ENCODE measurements around the gene VPREB3. TPM values are rescaled to one million over a fixed set of nuclear protein-coding genes. Genes with fewer than 3 reads are reported as not detected.

VPREB3 gene
- total and polyA plus RNA-seq, 8 donors: 0.78 to 0.80 TPM; not detected in 6

GRCh38 chr22:23779731-23780130 is 25.5 kb upstream of the VPREB3 start:
- intact Hi-C loops (cut with DNase I): no loop called here
- Histone ChIP-seq H3K36me3 (no peaks in the 10 kb centered on the region), H3K9me3 (no peaks in the 10 kb centered on the region), H3K27ac (no peak overlapping the region), H3K4me1 (peaks cover 7 to 9% (median 8%) of the 10 kb centered on the region in 3 donors), H3K4me3 (no peak overlapping the region), H3K27me3 (no peaks in the 10 kb centered on the region)
- FAIRE-seq (no peak), ATAC-seq (no peak), DNase-seq (no peak)
- WGBS, 2 donors: 77 to 85% methylated on average over 5 of the region's 5 CpGs
- TF ChIP-seq CTCF (IDR thresholded peaks at IDR 0.05): no peak

GRCh38 chr22:23779083-23779482 is 24.9 kb upstream of the VPREB3 start:
- FAIRE-seq: no peak
- H3K27me3 ChIP-seq: no peaks in the 10 kb centered on the region
- no peak overlapping the region for H3K27ac ChIP-seq
- H3K4me1 ChIP-seq: peaks cover 4 to 6% (median 6%) of the 10 kb centered on the region in 3 donors
- TF ChIP-seq CTCF (IDR thresholded peaks at IDR 0.05): no peak
- intact Hi-C loops (cut with DNase I): no loop called here
- DNase-seq: no peak
- no peak for ATAC-seq
- no peaks in the 10 kb centered on the region for H3K9me3 ChIP-seq
- 82 to 83% methylated on average over 15 to 16 of the region's 16 CpGs for WGBS, 2 donors
- H3K4me3 ChIP-seq: no peak overlapping the region
- H3K36me3 ChIP-seq: no peaks in the 10 kb centered on the region

- H3K27ac ChIP-seq: no peak overlapping the region
Observed at GRCh38 chr22:23778577-23778900, 24.3 kb upstream of the VPREB3 start.

GRCh38 chr22:23777776-23778576 is 23.8 kb upstream of the VPREB3 start:
- 90 to 91% methylated on average over 11 of the region's 11 CpGs for WGBS, 2 donors
- Histone ChIP-seq H3K4me1 (no peaks in the 10 kb centered on the region), H3K36me3 (no peaks in the 10 kb centered on the region), H3K27me3 (no peaks in the 10 kb centered on the region), H3K27ac (no peak overlapping the region), H3K9me3 (no peaks in the 10 kb centered on the region), H3K4me3 (no peak overlapping the region)
- no peak for ATAC-seq
- no peak for FAIRE-seq
- intact Hi-C loops (cut with DNase I): no loop called here
- DNase-seq: no peak
- no peak for TF ChIP-seq CTCF (IDR thresholded peaks at IDR 0.05)

More at GRCh38 chr22:23778577-23778900, 24.3 kb upstream of the VPREB3 start:
- H3K27me3 ChIP-seq: no peaks in the 10 kb centered on the region
- TF ChIP-seq CTCF (IDR thresholded peaks at IDR 0.05): no peak
- ATAC-seq (no peak), DNase-seq (no peak), FAIRE-seq (no peak)
- peaks cover 0 to under 1% (median under 1%) of the 10 kb centered on the region in 3 donors for H3K4me1 ChIP-seq
- H3K4me3 ChIP-seq: no peak overlapping the region
- intact Hi-C loops (cut with DNase I): no loop called here
- WGBS, 2 donors: 75 to 80% methylated on average over 3 of the region's 3 CpGs
- no peaks in the 10 kb centered on the region for H3K36me3 ChIP-seq
- no peaks in the 10 kb centered on the region for H3K9me3 ChIP-seq

- no peaks in the 10 kb centered on the region for H3K36me3 ChIP-seq
- no peak for FAIRE-seq
- intact Hi-C loops (cut with DNase I): no loop called here
- H3K27me3 ChIP-seq: no peaks in the 10 kb centered on the region
- no peak overlapping the region for H3K4me3 ChIP-seq
- H3K9me3 ChIP-seq: no peaks in the 10 kb centered on the region
- 77 to 80% methylated on average over 3 of the region's 3 CpGs for WGBS, 2 donors
- no peak for ATAC-seq
- no peaks in the 10 kb centered on the region for H3K4me1 ChIP-seq
- no peak for TF ChIP-seq CTCF (IDR thresholded peaks at IDR 0.05)
- no peak overlapping the region for H3K27ac ChIP-seq
- peak in 1 of 6 donors; percentile 33 for DNase-seq
Observed at GRCh38 chr22:23775779-23776375, 21.7 kb upstream of the VPREB3 start.
